ENCODE results near the gene MACROD2.

The MACROD2 gene

DNA sequence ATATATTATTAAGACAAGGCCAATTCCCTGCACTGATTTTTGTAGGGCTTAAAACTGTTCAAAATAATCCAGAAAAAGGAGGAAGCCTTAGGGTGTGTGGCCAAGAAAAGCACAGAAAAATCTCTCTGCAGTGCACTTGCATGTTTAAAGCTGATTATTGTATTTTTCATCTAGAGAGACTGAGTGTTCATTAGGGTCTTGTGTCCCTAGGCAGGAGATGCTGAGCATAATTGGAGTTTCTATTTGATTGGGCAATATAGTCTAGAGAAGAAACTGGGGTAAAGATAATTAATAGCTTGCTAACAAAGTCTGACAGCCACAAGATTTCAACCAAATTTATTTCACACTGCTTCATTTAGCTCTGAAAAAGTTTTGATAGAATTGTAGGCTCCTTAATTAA is 339.7 kb downstream of the MACROD2 start:
- DNase-seq (ENCODE audit: low read depth in 2 of 2), result no peak

DNA sequence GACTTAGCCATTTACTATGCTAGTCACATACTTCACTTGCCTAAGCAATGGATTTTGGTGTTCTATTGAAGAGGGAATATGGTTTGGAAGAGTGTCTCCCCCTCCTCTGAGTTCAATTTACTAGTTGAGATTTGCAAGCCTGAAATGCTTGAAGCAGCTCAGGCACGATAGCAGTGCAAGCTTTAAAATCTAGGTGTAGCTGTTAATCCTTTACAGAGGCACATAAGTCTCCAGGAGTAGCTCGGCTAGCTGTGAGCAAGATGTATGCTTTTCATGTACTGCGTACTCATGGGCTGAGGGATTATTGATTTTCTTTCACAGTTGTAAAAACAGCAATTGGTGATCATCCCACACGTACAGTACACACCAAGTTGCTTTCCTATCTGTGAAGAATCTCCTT is 341.4 kb downstream of the MACROD2 start:
- DNase-seq (ENCODE audit: low read depth in 2 of 2), result no peak

DNA sequence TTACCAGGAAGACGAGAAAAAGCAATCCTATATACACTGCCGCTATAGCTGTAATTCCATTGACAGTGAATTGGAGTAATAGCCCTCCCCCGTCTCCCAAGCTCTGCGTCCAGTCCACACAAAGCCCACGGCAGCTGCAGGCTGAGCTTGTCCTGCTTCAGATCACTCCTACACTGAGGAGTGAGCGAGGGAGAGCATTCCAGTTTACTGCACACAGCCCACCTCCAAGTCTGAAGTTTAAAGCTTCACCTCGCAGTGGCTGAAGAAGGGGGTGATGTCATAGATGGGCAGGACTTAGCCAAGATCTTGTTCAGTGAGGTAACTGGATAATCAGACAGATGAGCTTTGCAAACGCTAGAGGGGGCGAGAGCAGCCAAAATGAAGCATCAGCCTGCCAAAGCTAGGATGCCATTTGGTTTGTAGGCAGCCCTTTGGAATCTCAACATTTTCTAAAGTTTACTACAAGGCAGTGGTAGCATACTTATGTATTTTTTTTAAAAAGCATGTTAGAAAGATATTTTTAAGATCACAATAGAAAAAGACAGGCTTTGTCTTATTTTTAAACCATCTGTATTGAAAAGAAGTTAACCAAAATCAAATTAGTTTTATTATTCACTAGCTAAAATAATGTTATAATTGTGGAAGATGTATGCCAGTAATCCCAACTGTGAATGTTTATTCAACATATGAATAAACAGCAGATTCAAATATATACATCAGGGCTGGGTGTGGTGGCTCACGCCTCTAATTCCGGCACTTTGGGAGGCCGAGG is 342.3 kb downstream of the MACROD2 start, which contains the start of gene FLRT3:
TSS of gene FLRT3 (minus strand) at position 213 of the 772 bp plus-strand sequence. CDS start 10,106 bp downstream, outside the sequence.
- no peak for DNase-seq (ENCODE audit: low read depth in 2 of 2)

DNA sequence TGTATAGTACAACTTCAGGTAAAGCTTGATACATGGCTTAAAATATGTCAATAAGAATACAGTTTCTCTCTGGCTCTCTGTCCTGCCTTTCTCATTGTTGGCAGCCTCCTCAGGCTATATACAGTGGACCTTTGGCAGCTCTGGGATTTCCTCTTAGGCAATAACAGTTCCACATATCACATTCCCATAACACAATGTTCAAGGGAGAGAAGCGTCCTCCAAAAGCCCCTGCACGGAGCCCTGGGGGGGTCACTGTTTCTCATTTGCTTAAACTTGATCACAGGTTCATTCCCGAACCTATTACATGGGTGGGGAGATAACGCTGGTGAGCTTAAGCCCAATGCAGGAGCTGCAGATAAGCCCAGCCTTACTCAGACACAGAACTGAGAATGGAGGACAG is 346.5 kb downstream of the MACROD2 start:
- DNase-seq (ENCODE audit: low read depth in 2 of 2), result no peak

DNA sequence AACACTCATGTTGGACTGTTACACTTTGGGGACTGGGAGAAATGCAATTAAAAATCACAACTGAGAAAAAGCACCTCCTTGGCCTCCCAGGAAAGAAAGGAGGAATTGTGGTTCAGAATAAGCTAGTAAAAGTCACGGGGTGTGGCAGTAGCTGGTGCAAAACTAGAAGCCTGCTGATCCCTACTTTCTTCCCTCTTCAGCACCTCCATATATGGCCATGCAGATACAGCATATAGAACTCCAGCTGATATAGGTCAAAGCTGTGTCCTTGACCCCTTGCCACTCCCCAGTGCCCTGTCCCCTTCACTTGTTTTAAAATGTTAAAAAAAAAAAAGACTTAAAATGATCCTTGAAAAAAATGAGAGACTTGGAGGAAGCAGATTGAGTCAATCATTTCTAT is 347.6 kb downstream of the MACROD2 start:
- DNase-seq (ENCODE audit: low read depth in 2 of 2), result no peak

DNA sequence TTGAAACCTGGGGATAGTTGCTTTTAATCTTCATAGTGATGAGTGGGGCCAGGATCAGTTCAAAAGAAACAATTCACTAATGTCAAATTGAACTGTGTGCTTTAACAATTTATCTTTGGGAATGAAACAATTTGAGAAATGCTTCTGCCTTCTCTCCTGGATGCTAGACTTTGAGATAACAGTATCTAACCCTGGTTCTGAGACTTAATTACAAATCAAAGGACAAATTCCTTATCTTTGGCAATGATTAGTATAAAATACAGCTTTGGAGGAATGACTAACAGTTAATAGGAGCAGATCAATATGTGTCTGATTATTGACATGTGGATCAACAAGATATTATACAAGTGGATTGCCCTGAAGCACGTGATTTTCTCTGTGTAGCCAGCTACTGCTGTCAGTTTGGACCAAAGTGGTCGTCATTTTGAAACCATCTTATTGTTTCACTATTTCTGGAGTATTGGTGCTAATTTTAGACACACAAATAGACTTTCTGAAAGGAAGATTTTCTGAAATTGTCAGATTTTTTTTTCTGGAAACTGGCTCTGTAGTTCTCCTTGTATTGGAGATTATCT is 348.3 kb downstream of the MACROD2 start:
- DNase-seq (ENCODE audit: low read depth in 2 of 2), result no peak

DNA sequence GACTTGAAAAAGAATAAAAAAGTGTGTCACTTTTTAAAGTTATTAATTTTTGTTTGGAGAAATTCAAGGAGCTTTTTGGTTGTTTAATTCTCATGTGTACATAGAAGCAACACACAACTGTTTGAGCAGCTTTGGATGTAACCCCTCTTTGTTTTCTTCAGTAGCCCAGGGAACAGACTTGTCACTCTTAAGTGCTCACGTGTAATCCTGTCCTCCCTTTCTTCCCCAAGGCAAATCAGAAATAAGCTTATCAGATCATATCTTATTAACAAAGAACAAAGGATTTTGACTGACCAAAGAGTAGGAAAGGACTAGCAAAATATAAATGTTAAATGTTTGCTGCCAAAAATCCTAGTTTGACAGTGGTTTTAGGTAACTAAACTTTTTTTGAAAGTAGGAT is 349.4 kb downstream of the MACROD2 start:
- DNase-seq (ENCODE audit: low read depth in 2 of 2), result no peak

DNA sequence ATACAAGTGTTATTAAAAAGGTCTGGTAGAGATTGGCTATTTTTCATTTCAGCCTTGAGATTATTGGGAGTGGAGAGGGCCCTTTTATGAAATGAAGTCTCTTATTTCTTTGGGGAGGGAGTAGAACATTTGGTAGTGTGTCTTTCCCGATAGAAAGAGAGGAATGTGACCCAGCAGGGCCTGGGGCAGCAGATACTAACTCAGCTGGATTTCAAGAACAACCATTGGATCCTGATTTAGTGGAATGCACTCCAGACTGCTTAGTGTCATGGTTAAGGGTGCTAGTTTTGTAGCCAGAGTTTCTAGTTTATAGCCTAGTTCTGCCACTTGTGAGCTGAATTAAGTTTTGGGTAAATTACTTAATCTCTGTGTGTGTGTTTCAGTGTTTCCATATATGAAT is 360.5 kb downstream of the MACROD2 start:
- no peak for DNase-seq (ENCODE audit: low read depth in 2 of 2)

DNA sequence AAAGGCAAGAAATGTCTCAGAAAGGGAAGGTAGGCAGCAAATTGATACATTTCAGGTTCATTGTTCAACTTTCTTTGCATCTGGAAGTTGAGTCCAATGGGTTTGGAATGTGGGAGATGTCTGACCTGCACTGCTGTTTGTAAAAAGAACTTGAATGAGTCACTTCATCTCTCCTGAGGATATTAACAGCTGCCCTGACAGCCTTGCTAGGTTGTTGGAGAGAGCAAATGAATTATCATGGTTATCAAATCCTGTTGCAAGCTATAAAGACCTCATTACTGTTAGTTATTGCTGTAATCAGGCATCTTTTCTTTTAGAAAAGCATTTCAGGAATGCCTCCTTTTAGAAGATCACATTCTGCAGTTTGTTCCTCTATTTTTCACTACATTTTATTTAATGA is 365.1 kb downstream of the MACROD2 start:
- no peak for DNase-seq (ENCODE audit: low read depth in 2 of 2)

DNA sequence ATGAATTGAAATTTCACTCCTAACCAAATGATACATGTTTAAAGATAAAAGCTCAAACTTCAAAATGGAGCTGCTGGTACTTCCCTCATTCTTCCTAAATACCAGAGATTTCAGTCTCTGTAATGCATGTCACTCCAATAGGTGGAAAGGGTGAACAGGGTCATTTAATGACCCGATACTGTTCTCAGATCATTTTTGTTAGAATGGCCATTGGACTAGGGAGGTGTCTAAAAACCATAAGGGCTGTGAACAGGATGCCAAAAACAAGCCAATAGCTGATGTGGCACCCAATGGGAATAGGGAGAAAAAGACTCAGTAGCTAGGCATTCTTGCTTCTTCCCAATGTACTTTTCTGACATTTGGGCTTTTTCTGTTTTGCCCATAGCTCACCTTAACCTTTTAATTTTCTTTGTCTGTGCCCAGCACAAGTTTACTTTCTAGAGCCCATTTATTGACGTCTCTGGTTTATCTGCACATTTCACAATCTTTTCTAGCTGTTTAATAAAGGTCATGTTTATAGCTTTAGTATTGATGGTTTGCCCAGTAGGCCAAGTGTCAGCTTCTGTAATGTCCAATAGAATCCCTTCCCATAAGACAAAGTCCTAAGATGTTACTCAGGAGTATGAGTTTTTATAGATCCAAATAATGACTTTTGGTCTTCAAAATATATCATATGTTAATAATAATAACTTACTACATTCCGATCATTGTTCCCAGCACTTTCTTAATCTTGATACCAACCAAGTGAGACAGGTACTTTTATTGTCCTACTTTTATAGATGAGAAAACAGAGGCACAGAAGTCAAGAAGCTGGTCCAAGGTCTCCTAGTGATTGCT is 366.4 kb downstream of the MACROD2 start:
- no peak for DNase-seq (ENCODE audit: low read depth in 2 of 2)

DNA sequence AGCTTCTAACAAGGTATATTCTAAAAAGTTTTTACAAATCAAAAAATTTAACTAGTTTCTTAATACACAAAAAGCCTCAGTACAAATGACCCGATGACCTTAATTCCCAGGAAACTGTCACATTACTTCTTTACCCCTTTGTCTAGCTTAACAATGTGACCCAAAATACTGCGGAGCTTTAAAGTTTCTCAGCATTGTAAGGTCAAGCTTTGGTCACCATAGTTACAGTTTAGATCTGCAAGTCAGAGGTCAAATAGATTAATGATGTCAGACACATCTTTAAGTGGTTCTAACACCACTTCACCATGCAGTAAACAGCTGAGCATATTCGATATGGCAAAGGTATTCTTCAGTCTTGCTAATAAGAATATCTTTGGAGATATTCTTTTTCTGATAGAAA is 378.9 kb downstream of the MACROD2 start:
- no peak for DNase-seq (ENCODE audit: low read depth in 2 of 2)

DNA sequence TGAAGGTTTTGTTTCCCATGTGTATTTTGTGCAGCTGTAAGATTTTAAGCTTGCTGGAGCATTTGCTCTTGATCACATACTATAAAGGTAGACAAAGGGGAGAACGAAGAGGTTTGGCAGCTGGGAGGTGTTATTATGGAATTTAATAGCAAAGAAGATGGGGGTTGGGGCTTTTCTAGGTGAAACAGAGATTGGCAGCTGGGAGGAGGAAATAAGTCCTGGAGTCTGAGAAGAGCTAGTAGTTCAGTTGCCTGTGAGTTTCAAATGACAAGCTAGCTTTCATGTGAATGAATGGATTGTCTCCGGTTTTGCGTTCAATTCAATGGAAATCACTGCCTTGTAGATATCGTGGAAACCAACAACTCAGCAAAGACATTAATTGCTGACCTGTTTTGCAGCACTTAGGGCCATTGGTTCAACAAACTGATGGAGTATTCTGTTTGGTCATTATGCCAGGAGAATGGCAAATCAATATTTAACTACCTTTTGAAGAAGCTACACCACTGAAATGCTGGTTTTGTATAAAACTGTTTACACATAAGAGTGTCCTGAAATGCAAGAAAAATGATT is 380.2 kb downstream of the MACROD2 start:
- DNase-seq (ENCODE audit: low read depth in 2 of 2), result no peak

DNA sequence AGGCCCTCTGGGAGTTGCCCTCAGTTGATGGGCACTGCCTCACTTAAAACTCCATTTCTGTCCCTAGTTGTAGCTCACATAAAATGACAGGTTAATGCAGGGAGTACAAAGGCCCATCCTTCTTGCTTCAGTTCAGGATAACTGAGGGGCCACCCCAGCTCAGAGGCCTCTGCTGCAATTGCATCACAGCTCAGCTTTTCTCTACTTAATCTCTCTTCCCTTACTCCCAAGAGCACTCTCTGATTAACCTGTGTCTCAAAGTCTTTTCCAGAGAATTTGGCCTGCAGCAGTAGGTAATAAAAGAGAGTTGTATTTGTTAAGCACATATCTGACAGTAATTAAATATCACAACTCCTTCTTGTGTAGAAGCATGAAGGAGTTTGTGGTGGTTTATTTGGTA is 383.0 kb downstream of the MACROD2 start:
- DNase-seq (ENCODE audit: low read depth in 2 of 2), result no peak

DNA sequence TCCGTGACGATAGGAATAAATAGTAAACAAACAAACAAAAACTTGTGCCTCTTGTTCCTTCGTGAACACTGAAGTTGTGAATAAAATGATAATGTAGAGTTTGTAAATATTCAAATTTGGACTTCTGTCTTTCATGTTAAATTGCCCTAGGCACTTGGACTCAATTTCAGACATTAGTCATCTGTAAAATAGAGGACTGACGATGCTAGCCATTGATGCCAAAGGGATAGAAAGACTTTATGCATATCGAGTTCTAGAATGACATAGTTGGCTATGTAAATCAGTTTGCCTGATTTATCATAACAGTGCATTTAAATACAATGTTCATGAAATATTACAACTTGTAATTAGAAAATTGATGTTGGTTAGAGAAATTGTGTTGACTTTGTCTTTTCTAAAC is 388.0 kb downstream of the MACROD2 start:
- no peak for DNase-seq (ENCODE audit: low read depth in 2 of 2)

DNA sequence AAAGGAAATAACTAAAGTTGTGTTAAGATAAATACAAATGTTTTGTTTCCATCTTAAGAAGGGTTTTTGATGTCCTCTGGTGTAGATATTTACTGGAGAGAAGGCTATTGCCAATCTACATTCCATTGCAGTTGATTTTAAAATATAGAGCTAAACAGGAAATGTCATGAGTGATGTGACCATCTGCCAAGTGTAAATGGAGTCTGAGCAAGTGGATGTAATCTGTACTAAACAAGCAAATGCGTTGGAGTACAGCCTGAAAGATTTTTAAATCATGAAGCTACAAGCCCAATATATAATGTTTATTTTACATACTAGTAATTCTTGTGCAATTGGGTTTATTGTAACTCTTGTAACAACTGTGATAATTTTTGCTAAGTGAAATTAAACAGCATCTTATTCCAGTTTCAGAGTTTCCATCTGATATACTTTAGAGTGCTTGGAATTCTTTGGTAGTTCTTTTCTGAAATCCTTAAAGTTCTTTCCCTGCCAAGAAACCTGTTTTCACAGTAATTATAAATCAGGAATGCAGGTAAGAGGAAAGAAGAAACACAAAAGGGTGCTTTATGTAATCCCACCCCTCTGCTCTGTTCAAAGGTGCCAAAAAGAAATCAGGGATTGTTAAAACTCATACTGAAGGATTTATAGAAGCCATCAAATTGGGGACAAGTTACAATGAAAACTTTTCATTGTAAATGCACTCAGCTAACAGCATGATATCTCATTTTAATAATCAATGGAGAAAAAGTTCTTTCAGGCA is 389.3 kb downstream of the MACROD2 start:
- DNase-seq (ENCODE audit: low read depth in 2 of 2), result no peak

DNA sequence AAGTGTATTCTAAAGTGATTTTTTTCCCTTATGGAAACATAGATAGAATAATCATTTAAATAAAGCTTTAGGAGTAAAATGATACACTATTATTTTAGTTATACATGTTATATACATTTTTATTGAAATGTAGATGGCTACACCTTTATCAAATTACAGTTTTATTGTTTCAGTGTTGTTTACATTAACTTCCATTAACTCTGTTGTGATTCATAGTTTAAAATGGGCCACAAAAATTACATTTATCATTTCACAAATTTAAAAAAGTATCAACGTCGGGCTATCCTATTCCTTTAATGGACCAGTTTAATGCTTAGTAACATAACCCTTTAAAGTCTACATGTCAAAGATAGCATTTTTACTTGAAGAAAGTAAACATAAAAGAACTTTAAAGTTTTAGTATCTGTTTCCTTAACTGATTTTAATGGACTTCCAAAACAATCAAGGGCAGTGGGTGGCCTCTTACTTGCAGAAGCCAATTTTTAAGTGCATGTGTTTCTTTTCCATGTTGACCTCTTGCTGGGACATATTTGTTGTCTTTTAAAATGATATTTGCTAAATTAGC is 389.9 kb downstream of the MACROD2 start:
- DNase-seq (ENCODE audit: low read depth in 2 of 2), result no peak

DNA sequence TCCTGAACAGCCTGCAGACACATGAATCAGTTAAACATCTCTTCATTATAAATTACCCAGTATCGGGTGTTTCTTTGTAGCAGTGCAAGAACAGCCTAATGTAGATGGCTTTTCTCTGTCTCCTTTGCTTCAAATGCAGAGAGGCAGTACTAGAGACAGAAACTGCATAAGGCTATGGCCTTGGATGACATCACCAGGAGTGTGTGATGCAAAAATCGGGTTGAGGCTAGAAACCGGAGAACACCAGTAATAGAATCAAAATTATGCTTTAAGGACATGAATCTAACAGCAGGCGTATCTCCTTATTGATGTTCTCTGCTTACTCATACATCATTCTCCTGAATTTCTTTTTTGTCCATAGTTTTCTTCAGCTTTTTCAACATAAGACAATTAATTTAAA is 391.4 kb downstream of the MACROD2 start:
- no peak for DNase-seq (ENCODE audit: low read depth in 2 of 2)

DNA sequence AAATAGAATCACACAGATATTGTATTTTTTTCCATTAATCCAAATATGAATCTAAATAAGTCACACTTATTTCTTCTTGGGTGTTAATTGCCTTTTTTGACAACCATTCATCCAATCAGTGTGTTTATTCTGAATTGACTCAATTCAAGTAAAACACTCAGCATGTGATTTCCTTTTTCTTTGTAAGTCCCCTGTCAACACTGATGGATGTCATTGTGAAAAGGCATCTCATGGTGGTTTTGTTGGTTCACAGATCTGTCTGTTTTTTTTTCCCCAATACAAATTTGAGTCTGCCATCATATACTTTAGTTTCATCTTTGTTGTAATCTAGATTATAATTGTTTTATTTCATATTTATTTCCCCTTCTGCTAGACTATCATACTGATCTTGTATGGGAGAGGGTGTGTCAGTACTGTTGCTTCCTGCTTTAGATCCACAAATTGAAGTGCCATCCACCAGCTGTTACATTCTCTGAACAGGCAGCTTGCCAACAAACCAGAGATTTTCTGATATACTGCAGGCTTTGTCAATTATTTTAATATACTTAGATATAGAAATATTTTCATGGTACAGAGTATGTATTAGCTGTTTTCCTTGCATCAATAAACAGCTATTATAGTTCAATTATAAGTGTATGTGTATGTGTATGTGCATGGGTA is 406.3 kb downstream of the MACROD2 start:
- DNase-seq (ENCODE audit: low read depth in 2 of 2), result no peak

DNA sequence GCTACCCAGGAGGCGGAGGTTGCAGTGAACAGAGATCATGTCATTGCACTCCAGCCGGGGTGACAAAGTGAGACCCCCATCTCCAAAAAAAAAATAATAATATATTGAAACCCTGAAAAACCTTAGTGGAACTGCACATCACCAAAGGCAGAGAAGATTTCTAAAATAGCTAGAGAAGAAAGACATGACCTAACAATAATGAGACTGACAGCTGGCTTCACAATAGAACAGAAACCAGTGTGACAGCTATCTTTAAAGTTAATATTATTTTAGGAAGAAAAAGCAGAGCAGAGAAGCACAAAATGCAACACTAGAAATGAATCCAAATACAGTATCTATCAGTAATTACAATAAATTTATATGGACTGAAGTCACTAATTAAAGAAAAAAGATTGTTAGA is 409.2 kb downstream of the MACROD2 start:
- DNase-seq (ENCODE audit: low read depth in 2 of 2), result no peak

DNA sequence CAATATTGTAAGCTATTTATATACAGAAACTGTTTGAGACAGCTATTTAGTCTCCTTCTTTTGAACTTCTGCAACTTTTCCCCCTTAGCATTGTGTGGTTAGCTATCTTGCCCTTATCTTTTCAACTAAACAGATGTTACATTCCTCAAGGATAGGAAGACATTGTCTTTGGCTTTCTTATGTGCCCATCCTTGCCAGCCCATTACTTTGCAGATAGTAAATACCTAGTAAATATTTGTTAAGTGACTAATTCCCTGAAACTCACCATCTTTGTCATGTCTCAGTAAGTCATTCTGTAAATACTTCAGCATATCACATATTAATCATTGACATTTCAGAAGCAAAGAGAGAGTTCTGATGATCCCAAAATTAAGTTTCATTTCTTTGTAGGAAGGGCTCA is 411.2 kb downstream of the MACROD2 start:
- no peak for DNase-seq (ENCODE audit: low read depth in 2 of 2)

DNA sequence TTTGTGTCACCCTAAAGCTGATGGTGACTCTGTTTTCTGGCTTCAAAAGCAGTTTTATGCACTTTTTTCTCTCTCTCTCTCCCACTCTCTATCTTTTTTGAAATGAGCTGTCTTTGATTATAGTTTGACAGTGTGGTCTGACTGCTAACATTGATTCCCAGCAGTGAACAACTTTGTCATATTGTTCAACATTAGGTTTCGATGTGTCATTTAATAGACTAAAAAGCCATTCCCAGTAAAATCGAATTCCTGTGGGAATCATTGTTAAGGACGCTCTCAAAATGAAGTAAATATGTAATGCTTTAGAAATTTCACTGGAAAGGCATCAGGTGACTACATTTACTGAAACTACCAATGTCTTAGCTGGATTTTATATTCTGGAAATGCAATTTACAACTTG is 412.0 kb downstream of the MACROD2 start:
- DNase-seq (ENCODE audit: low read depth in 2 of 2), result no peak

All from stimulated activated CD8-positive, alpha-beta memory T cell treated with anti-CD3 and anti-CD28 coated beads, Interleukin-15, amount 100 ng/mL, for 48 hours (primary cell).